ENCODE results near the gene LAMB1.

Gene LAMB1

GRCh38 chr7:107998660-107999480, 4.1 kb downstream of the LAMB1 start:
- no peak for DNase-seq (ENCODE audit: low read depth in 2 of 2)

GRCh38 chr7:107998150-107998549, 4.8 kb downstream of the LAMB1 start:
- no peak for DNase-seq (ENCODE audit: low read depth in 2 of 2)

- DNase-seq (ENCODE audit: low read depth in 2 of 2), result no peak
Observed at GRCh38 chr7:107996072-107996882, 6.7 kb downstream of the LAMB1 start.

- DNase-seq (ENCODE audit: low read depth in 2 of 2), result no peak
Observed at GRCh38 chr7:107995184-107996071, 7.5 kb downstream of the LAMB1 start.

- no peak for DNase-seq (ENCODE audit: low read depth in 2 of 2)
Observed at GRCh38 chr7:107994421-107995030, 8.4 kb downstream of the LAMB1 start.

- no peak for DNase-seq (ENCODE audit: low read depth in 2 of 2)
Observed at GRCh38 chr7:107993891-107994291, 9.1 kb downstream of the LAMB1 start.

GRCh38 chr7:107989618-107990373, 13.2 kb downstream of the LAMB1 start:
- no peak for DNase-seq (ENCODE audit: low read depth in 2 of 2)

GRCh38 chr7:107982918-107983389, 20.0 kb downstream of the LAMB1 start:
- no peak for DNase-seq (ENCODE audit: low read depth in 2 of 2)

- no peak for DNase-seq (ENCODE audit: low read depth in 2 of 2)
Observed at GRCh38 chr7:107982042-107982840, 20.7 kb downstream of the LAMB1 start.

GRCh38 chr7:107981466-107981865, 21.5 kb downstream of the LAMB1 start:
- DNase-seq (ENCODE audit: low read depth in 2 of 2), result no peak

- DNase-seq (ENCODE audit: low read depth in 2 of 2), result no peak
Observed at GRCh38 chr7:107980671-107981190, 22.2 kb downstream of the LAMB1 start.

- no peak for DNase-seq (ENCODE audit: low read depth in 2 of 2)
Observed at GRCh38 chr7:107980171-107980570, 22.8 kb downstream of the LAMB1 start.

GRCh38 chr7:107978815-107979408, 24.0 kb downstream of the LAMB1 start:
- DNase-seq (ENCODE audit: low read depth in 2 of 2), result no peak

- no peak for DNase-seq (ENCODE audit: low read depth in 2 of 2)
Observed at GRCh38 chr7:107977048-107977447, 25.9 kb downstream of the LAMB1 start.

GRCh38 chr7:107976620-107977019, 26.3 kb downstream of the LAMB1 start:
- DNase-seq (ENCODE audit: low read depth in 2 of 2), result no peak

- DNase-seq (ENCODE audit: low read depth in 2 of 2), result no peak
Observed at GRCh38 chr7:107975394-107976013, 27.5 kb downstream of the LAMB1 start.

- no peak for DNase-seq (ENCODE audit: low read depth in 2 of 2)
Observed at GRCh38 chr7:107973861-107974260, 29.1 kb downstream of the LAMB1 start.

GRCh38 chr7:107972941-107973376, 30.0 kb downstream of the LAMB1 start:
- DNase-seq (ENCODE audit: low read depth in 2 of 2), result no peak

- DNase-seq (ENCODE audit: low read depth in 2 of 2), result no peak
Observed at GRCh38 chr7:107972075-107972482, 30.9 kb downstream of the LAMB1 start.

Measured in stimulated activated CD4-positive, alpha-beta T cell treated with anti-CD3 and anti-CD28 coated beads, Interleukin-1b, Interleukin-23, amount 100 ng/mL, for 1 hour (primary cell).